Glutamatergic neuron (in vitro differentiated cells): ENCODE data around the gene TMEM181. TPM values are rescaled to one million over a fixed set of nuclear protein-coding genes. Genes with fewer than 3 reads are reported as not detected.
A peak's percentile ranks its signal among the peaks of the same experiment; 100 is the strongest.

Experiments
- DNase-seq: peaks from one replicate; pipeline ENCODE4 v3.0.0; 2022
- H3K27ac Mint-ChIP-seq: one replicate; pipeline ENCODE4 v1.8.0; 2020; ENCODE audit warnings: mild to moderate bottlenecking, mixed read lengths, inconsistent platforms; ENCODE audit not compliant: unreplicated experiment
- H3K27me3 Mint-ChIP-seq: one replicate; pipeline ENCODE4 v1.8.0; 2020; ENCODE audit warnings: mild to moderate bottlenecking, moderate library complexity, mixed read lengths, inconsistent platforms; ENCODE audit not compliant: unreplicated experiment
- H3K36me3 Mint-ChIP-seq: one replicate; pipeline ENCODE4 v1.8.0; 2020; ENCODE audit warnings: mild to moderate bottlenecking, mixed read lengths, inconsistent platforms; ENCODE audit not compliant: unreplicated experiment
- H3K4me1 Mint-ChIP-seq: one replicate; pipeline ENCODE4 v1.8.0; 2020; ENCODE audit warnings: mild to moderate bottlenecking, low read depth, mixed read lengths, inconsistent platforms; ENCODE audit not compliant: unreplicated experiment
- H3K4me3 Mint-ChIP-seq: one replicate; pipeline ENCODE4 v1.8.0; 2020; ENCODE audit warnings: mild to moderate bottlenecking, mixed read lengths, inconsistent platforms; ENCODE audit not compliant: unreplicated experiment
- H3K9me3 Mint-ChIP-seq: one replicate; pipeline ENCODE4 v1.8.0; 2020; ENCODE audit warnings: mild to moderate bottlenecking, moderate library complexity, mixed read lengths, inconsistent platforms; ENCODE audit not compliant: unreplicated experiment
- total RNA-seq: library from RNA; stranded (reverse); fragmentation: NEBNext Ultra II Directional; extraction: Animal tissue kit (Norgen Biotek cat#: 25700); gene quantifications from one replicate; pipeline ENCODE4 v1.2.1, GENCODE V29; 2021; ENCODE audit not compliant: unreplicated experiment
- TF ChIP-seq, protein P1 (sequence below): fragments of 200-600 bp; sonication (generic); IDR thresholded peaks from one replicate; pipeline ENCODE4 v1.5.0; 2021; ENCODE audit not compliant: partially characterized antibody, unreplicated experiment

Gene TMEM181
- total RNA-seq, 1 donor from 2014 or later, result 44.3 TPM

DNA sequence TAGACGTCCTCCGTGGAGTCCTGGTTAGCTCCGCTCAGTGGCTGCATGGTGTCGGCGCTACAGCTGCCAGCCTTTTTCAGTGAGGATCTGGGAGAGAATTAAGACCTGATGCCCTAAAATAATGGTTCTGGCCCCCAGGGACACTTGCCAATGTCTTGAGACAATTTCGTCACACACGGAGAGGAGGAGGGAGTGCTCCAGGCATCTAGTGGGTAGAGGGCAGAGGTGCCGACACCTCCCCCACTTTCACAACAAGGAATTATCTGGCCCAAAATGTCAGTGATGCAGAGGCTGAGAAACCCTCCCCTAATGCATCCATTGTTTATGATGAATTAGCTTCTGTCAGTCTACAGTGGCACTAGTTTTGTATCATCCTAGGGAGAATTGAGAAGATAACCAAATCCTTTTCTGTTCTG lies 24.4 kb downstream of the TMEM181 start:
- DNase-seq, result no peak
- Mint-ChIP-seq H3K4me1 (peaks cover 32% of the 10 kb centered on the region), H3K27me3 (peaks cover 3% of the 10 kb centered on the region), H3K4me3 (peak overlapping the region; percentile 36), H3K27ac (peak overlapping the region; percentile 67), H3K9me3 (peaks cover 3% of the 10 kb centered on the region), H3K36me3 (peaks cover 13% of the 10 kb centered on the region)
- TF ChIP-seq, protein P1, sequence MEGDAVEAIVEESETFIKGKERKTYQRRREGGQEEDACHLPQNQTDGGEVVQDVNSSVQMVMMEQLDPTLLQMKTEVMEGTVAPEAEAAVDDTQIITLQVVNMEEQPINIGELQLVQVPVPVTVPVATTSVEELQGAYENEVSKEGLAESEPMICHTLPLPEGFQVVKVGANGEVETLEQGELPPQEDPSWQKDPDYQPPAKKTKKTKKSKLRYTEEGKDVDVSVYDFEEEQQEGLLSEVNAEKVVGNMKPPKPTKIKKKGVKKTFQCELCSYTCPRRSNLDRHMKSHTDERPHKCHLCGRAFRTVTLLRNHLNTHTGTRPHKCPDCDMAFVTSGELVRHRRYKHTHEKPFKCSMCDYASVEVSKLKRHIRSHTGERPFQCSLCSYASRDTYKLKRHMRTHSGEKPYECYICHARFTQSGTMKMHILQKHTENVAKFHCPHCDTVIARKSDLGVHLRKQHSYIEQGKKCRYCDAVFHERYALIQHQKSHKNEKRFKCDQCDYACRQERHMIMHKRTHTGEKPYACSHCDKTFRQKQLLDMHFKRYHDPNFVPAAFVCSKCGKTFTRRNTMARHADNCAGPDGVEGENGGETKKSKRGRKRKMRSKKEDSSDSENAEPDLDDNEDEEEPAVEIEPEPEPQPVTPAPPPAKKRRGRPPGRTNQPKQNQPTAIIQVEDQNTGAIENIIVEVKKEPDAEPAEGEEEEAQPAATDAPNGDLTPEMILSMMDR, result no peak

DNA sequence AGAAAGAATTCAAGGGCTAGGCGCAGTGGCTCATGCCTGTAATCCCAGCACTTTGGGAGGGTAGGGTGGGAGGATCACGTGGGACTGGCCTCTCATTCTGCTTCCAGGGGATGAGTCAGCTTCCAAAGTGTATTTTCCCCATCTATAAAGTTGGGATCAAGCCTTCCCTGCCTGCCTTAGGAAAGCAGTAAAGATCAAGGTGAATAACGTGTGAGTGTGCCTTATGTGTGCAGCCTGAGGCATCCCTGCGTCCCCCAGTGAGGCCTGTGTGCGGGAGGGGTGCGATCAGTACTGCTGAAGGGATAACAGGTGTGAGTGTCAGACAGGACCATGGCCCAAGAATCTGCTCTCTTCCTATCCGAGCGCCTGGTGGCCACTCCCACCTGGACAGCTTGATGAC lies 26.8 kb downstream of the TMEM181 start:
- no peak for DNase-seq
- Mint-ChIP-seq H3K4me1 (peaks cover 54% of the 10 kb centered on the region), H3K27ac (no peak overlapping the region), H3K36me3 (peaks cover 18% of the 10 kb centered on the region), H3K27me3 (peaks cover 6% of the 10 kb centered on the region), H3K4me3 (no peak overlapping the region), H3K9me3 (peaks cover 11% of the 10 kb centered on the region)
- TF ChIP-seq, protein P1, result no peak

DNA sequence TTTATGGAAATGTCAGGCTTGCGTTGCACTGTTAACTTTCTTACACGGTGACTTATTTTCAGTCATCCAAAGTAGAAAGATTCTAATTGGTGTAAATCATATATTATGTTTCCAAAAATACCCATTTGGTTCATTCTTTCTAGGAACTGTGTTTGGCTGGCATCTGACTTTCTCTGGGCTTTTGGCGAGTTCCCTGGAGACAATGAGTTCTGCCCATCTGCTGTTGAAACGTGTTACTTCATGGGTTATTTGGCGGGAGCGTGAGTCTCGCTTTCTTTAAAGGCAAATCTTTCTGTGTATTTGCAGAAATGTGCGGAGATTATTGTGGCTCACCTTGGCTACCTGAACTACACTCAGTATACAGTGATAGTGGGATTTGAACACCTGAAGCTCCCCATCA lies 29.5 kb downstream of the TMEM181 start:
- Mint-ChIP-seq H3K4me1 (peaks cover 58% of the 10 kb centered on the region), H3K4me3 (peak overlapping the region; percentile 47), H3K27ac (peak overlapping the region; percentile 96), H3K9me3 (peaks cover 11% of the 10 kb centered on the region), H3K27me3 (peaks cover 6% of the 10 kb centered on the region), H3K36me3 (peaks cover 18% of the 10 kb centered on the region)
- TF ChIP-seq, protein P1, result no peak
- no peak for DNase-seq

DNA sequence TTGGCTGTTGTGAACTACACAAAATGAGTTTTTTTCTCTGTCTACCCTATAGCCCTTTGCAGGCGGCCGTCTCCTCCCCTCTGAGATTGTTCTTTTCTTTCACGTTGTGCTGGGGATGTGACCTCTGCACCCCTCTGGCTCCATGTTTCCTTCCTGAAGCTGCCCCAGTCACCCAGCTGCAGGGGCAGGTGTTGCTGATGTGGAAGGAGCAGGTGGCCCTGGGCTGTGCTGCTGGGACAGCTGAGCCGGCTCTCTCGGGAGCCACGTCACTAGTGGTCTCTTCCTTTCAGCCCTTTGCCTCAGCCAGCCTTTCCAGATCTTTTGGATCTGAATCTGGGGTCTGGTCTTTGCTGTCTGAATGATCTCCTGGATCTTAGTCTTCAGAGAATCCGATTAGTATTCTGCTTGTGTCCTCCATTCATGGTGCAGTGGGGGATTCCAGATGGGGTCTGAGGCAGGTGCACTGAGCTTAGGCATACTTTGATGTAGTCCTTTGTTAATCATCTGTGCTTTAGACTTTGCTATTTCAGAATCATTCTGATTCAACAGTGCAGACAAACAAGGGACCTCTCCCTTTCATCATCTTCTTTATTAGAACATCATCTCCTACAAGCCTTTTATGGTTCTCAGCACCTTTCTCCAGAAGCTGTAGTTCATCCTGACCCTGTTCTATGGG lies 31.4 kb downstream of the TMEM181 start:
- H3K4me1 Mint-ChIP-seq, result peaks cover 62% of the 10 kb centered on the region
- H3K36me3 Mint-ChIP-seq, result peaks cover 13% of the 10 kb centered on the region
- H3K27me3 Mint-ChIP-seq, result peaks cover 6% of the 10 kb centered on the region

DNA sequence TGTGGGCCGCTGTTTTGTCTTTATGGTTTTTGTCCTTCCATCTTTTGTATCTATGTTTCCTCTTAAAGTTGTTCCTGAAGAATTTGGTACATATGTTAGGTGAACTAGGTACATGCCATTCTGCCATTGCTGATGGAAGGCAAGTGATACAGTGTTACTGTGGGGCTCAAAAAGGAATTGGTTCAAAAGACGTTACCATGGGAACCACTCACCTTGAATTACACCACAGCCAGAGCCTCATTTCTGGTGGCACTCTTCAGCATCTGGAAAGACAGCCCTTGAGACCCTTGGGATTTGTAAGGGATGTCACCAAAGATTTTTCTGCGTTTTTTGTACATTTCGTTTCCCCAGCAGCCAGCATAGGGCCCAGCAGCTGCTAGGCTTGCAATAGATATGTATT lies 31.9 kb downstream of the TMEM181 start:
- H3K36me3 Mint-ChIP-seq, result peaks cover 12% of the 10 kb centered on the region
- peaks cover 7% of the 10 kb centered on the region for H3K27me3 Mint-ChIP-seq
- H3K9me3 Mint-ChIP-seq, result peaks cover 15% of the 10 kb centered on the region
- DNase-seq, result no peak
- H3K4me1 Mint-ChIP-seq, result peaks cover 67% of the 10 kb centered on the region
- peak overlapping the region; percentile 96 for H3K27ac Mint-ChIP-seq
- H3K4me3 Mint-ChIP-seq, result peak overlapping the region; percentile 80
- TF ChIP-seq, protein P1, result no peak

More for the DNA sequence above, 31.4 kb downstream of the TMEM181 start:
- H3K4me3 Mint-ChIP-seq, result peak overlapping the region; percentile 80
- TF ChIP-seq, protein P1, result no peak
- DNase-seq, result peak; percentile 69
- peak overlapping the region; percentile 96 for H3K27ac Mint-ChIP-seq
- peaks cover 10% of the 10 kb centered on the region for H3K9me3 Mint-ChIP-seq
